Ovary (tissue), 9 donors: ENCODE data around the gene PIGL. TPM values are rescaled to one million over a fixed set of nuclear protein-coding genes. Genes with fewer than 3 reads are reported as not detected.
"Not testable (repeated sequence)": the region's sequence is repeated elsewhere in the genome, so short reads cannot be mapped to it uniquely, and the experiment has no call there.

Experiments used
- DNase-seq, 5 donors: peaks; one replicate each; pipeline ENCODE4 v3.0.0-alpha.2; 2019 to 2020
- H3K27ac ChIP-seq, 2 donors: fragments of 200-600 bp; one replicate each; pipeline versions ENCODE4 v1.5.1 to v1.8.0; 2019 to 2022
- H3K27me3 ChIP-seq: fragments of 200-600 bp; one replicate; pipeline ENCODE4 v1.8.0; 2022
- H3K36me3 ChIP-seq: fragments of 200-600 bp; sonication (generic); one replicate; pipeline ENCODE4 v1.5.1; 2019
- H3K4me1 ChIP-seq: one replicate; pipeline ENCODE4 v1.8.1; 2013; ENCODE audit warnings: mild to moderate bottlenecking, moderate library complexity; ENCODE audit not compliant: insufficient read depth
- H3K4me3 ChIP-seq: fragments of 200-600 bp; sonication (generic); one replicate; pipeline ENCODE4 v1.5.1; 2017
- H3K9me3 ChIP-seq, 2 donors: fragments of 200-600 bp in 1 of 2; sonication (generic) in 1 of 2; one replicate each; pipeline versions ENCODE4 v1.5.1 to v1.8.1; 2013 to 2019; ENCODE audit warnings: mild to moderate bottlenecking in 1 of 2, moderate library complexity in 1 of 2
- CTCF ChIP-seq, 3 donors: fragments of 450-650 bp in 2 of 3; fragments of 200-600 bp in 1 of 3; IDR thresholded peaks; one replicate each; pipeline versions ENCODE4 v1.5.1 to v1.8.0; 2016 to 2022; ENCODE audit warnings: antibody characterized with exemption in 3 of 3, mild to moderate bottlenecking in 1 of 3
- EP300 ChIP-seq: sonication (generic); formaldehyde crosslinking; IDR thresholded peaks from one replicate; pipeline ENCODE4 v1.6.1; 2017; ENCODE audit warnings: antibody characterized with exemption
- POLR2A ChIP-seq: fragments of 450-650 bp; IDR thresholded peaks from one replicate; pipeline ENCODE4 v1.6.1; 2017; ENCODE audit warnings: antibody characterized with exemption, mild to moderate bottlenecking, moderate library complexity
- WGBS, 3 donors: extraction: QIAGEN DNeasy Blood & Tissue Kit in 1 of 3; methylation state at CpG; one replicate each; pipeline versions ENCODE4 v1.1.5 to v1.1.7; 2013 to 2017; 5-methylcytosine and 5-hydroxymethylcytosine counted together
- intact Hi-C, 4 donors: fragments of 100-400 bp; cut with DNase I; formaldehyde crosslinking; loops; one replicate each; pipeline versions ENCODE4 v1.11.0 to v1.15.1; 2022 to 2023
- polyA plus RNA-seq, 2 donors: library from polyadenylated mRNA; stranded (reverse); fragments of 200-250 nt in 1 of 2; fragments of 350-450 nt in 1 of 2; fragmentation: Illumina TruSeq in 1 of 2; extraction: RNeasy Lipid Tissue Mini Kit (QIAGEN cat#74804) in 1 of 2; gene quantifications; one replicate each; pipeline ENCODE4 v1.2.3, GENCODE V29; 2013 to 2014
- total RNA-seq, 7 donors: library from RNA; depleted of rRNA in 2 of 7; stranded (reverse); fragments of >200 nt in 2 of 7; fragmentation: NEBNext Ultra II Directional in 3 of 7; extraction: Animal tissue kit (Norgen Biotek cat#: 25700) in 3 of 7; gene quantifications; one replicate each; pipeline versions ENCODE4 v1.1.0 to v1.2.4, GENCODE V29; 2016 to 2023
- donor health status: DM: no; HTN: no; CAD: no; lungs with moderate emphysema.
- donor health status: DM: no; HTN: no; CAD: no.
- donor health status: Bipolar disorder and iron deficiency.
- donor health status: DM: yes; HTN: yes; CAD: no.
- donor health status: DM: no; HTN: no; CAD: no.
- donor health status: DM: yes; HTN: yes; CAD: no.

The PIGL gene
- total and polyA plus RNA-seq, 9 donors, result 16.1 to 45.2 (median 34.8) TPM

- TF ChIP-seq CTCF (IDR thresholded peaks at IDR 0.05) (no peak), POLR2A (no peak), EP300 (no peak)
- intact Hi-C loops, result no loop called here
- Histone ChIP-seq H3K9me3 (no peaks in the 10 kb centered on the region), H3K27ac (no peak overlapping the region), H3K4me1 (peaks cover 5% of the 10 kb centered on the region), H3K27me3 (no peaks in the 10 kb centered on the region), H3K4me3 (no peak overlapping the region), H3K36me3 (no peaks in the 10 kb centered on the region)
- WGBS, 3 donors, result 70 to 79% (median 73%) methylated on average over 3 of the region's 3 CpGs
- peak in 1 of 5 donors; percentile 10 for DNase-seq
These were observed 87.8 kb downstream of the PIGL start for GRCh38 chr17:16304830-16305229.

- DNase-seq, result no peak
- Histone ChIP-seq H3K9me3 (no peaks in the 10 kb centered on the region), H3K4me3 (no peak overlapping the region), H3K27me3 (no peaks in the 10 kb centered on the region), H3K36me3 (no peaks in the 10 kb centered on the region), H3K4me1 (peaks cover 5% of the 10 kb centered on the region), H3K27ac (no peak overlapping the region)
- intact Hi-C loops, result no loop called here
- 83 to 94% (median 93%) methylated on average over 8 of the region's 8 CpGs for WGBS, 3 donors
- no peak for TF ChIP-seq POLR2A
These were observed 89.2 kb downstream of the PIGL start for GRCh38 chr17:16306211-16306610.

- intact Hi-C loops, H3K4me1 ChIP-seq, H3K27ac ChIP-seq, H3K9me3 ChIP-seq, H3K27me3 ChIP-seq, H3K36me3 ChIP-seq, H3K4me3 ChIP-seq: not testable (repeated sequence)
- WGBS, 3 donors, result 94 to 96% (median 94%) methylated on average over 21 to 34 of the region's 34 CpGs
- peak in 1 of 5 donors; percentile 16 for DNase-seq
These were observed 95.1 kb downstream of the PIGL start for GRCh38 chr17:16312061-16312460.

- Histone ChIP-seq H3K4me3 (no peak overlapping the region), H3K4me1 (no peaks in the 10 kb centered on the region), H3K9me3 (no peaks in the 10 kb centered on the region), H3K27ac (no peak overlapping the region), H3K36me3 (no peaks in the 10 kb centered on the region), H3K27me3 (no peaks in the 10 kb centered on the region)
- intact Hi-C loops, result no loop called here
- no peak for TF ChIP-seq CTCF (IDR thresholded peaks at IDR 0.05)
- TF ChIP-seq EP300, result no peak
- no peak for TF ChIP-seq POLR2A
- DNase-seq, result no peak
- WGBS, 3 donors, result 59 to 63% (median 63%) methylated on average over 7 of the region's 7 CpGs
These were observed 96.4 kb downstream of the PIGL start for GRCh38 chr17:16313139-16314090.

GRCh38 chr17:16314189-16314588 lies 97.2 kb downstream of the PIGL start:
- no peak overlapping the region for H3K4me3 ChIP-seq
- no peaks in the 10 kb centered on the region for H3K36me3 ChIP-seq
- H3K27me3 ChIP-seq, result no peaks in the 10 kb centered on the region
- no peaks in the 10 kb centered on the region for H3K9me3 ChIP-seq
- intact Hi-C loops, result no loop called here
- H3K27ac ChIP-seq, result no peak overlapping the region
- no peak for DNase-seq
- H3K4me1 ChIP-seq, result no peaks in the 10 kb centered on the region
- no peak for TF ChIP-seq EP300
- TF ChIP-seq POLR2A, result no peak
- TF ChIP-seq CTCF (IDR thresholded peaks at IDR 0.05), result no peak
